ENCODE results near the gene RHOF.

DNA sequence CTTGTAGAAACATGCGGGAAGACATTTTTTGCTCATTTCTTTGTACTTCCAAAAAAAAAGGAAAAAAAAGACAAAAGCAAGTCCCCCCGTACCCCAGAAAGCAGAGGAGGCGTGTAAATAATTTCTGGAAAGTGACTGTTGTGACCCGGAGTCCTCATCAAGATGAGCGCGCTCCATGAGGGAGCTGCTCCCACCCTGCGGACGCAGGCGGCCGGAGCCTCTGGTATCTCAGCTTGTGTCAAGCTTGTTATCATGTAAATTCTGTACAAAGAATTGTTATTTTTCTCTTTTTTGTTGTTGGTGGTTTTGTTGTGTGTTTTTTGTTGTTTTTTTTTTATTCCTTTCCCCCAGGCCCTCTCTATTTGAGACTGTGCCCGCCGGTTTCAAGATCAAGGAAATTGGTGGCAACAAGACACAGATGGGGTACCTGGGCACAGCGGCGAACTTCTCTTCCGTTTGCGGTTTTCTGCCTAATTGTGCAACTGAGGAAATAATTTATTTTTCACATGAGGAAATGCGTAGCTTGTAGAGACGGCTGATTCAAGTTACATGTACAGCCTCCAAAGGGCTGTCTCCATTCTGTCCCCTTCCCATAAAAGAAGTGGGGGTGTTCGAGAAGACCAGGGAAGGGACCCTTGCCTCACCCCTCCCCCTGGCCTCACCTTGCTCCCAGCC is 38.2 kb upstream of the RHOF start:
- no peak for TF ChIP-seq POLR2A (IDR thresholded peaks at IDR 0.05)
- TF ChIP-seq, protein P1, sequence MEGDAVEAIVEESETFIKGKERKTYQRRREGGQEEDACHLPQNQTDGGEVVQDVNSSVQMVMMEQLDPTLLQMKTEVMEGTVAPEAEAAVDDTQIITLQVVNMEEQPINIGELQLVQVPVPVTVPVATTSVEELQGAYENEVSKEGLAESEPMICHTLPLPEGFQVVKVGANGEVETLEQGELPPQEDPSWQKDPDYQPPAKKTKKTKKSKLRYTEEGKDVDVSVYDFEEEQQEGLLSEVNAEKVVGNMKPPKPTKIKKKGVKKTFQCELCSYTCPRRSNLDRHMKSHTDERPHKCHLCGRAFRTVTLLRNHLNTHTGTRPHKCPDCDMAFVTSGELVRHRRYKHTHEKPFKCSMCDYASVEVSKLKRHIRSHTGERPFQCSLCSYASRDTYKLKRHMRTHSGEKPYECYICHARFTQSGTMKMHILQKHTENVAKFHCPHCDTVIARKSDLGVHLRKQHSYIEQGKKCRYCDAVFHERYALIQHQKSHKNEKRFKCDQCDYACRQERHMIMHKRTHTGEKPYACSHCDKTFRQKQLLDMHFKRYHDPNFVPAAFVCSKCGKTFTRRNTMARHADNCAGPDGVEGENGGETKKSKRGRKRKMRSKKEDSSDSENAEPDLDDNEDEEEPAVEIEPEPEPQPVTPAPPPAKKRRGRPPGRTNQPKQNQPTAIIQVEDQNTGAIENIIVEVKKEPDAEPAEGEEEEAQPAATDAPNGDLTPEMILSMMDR (IDR thresholded peaks at IDR 0.05), result no peak
